ENCODE results near the gene ARV1. TPM values are rescaled to one million over a fixed set of nuclear protein-coding genes. Genes with fewer than 3 reads are reported as not detected.

The ARV1 gene
- total RNA-seq, 1 experiment from 2014 or later, result 4.0 TPM

DNA sequence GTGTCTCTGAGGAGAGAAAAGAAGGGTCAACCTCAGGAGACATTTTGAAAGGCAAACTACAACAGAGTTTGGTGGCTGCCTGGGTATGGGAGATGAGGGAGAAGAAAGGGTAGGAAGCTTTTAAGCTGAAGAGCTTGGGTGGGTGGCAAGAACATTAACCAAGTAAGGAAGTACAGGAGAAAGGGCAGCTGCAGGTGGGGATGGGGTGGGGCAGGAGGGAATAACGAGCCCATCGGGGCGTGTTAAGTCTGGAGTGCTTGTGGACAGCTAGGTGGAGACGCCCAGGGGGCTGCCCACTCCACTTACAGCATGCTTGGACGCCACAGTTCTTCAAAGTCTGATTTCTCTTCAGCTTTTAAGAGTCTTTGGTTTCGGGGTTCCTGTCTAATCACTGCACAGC is 43.0 kb upstream of the ARV1 start:
- TF ChIP-seq SIN3A (IDR thresholded peaks at IDR 0.05; ENCODE audit: low read depth) (no peak), EGR1 (IDR thresholded peaks at IDR 0.05; ENCODE audit: low read depth) (no peak), CTCF (IDR thresholded peaks at IDR 0.05 in 2 of 3, conservative IDR thresholded peaks at IDR 0.05 in 1 of 3; ENCODE audit: borderline replicate concordance in 1 of 3, insufficient read depth in 1 of 3, low read depth in 2 of 3, low read length in 2 of 3) (no peak), CBX3 (IDR thresholded peaks at IDR 0.05; ENCODE audit: low read depth) (no peak), EZH2 (IDR thresholded peaks at IDR 0.05) (no peak), YY1 (IDR thresholded peaks at IDR 0.05; ENCODE audit: extremely low read depth, insufficient replicate concordance, low read depth, low read length) (no peak)
- TF ChIP-seq, protein P1, sequence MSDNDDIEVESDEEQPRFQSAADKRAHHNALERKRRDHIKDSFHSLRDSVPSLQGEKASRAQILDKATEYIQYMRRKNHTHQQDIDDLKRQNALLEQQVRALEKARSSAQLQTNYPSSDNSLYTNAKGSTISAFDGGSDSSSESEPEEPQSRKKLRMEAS (IDR thresholded peaks at IDR 0.05), result no peak
- no peaks in the 10 kb centered on the region for H3K9me2 ChIP-seq (ENCODE audit: insufficient read depth)
- DNase-seq (ENCODE audit: low read depth, low spot score) (no peak), ATAC-seq (no peak)
- ChIA-PET RAD21 (ENCODE audit: low non-redundant PET in 1 of 2, low total read pairs in 2 of 2, uncharacterized antibody in 2 of 2, unreplicated experiment in 2 of 2) (no interaction called here), POLR2A (no interaction called here), CTCF (no interaction called here)
- H3K4me2 ChIP-seq (ENCODE audit: low read length), result no peak overlapping the region
- no peaks in the 10 kb centered on the region for H4K20me1 ChIP-seq (ENCODE audit: insufficient read depth)
- no TSS peak for BruUV-seq (replicated peaks)
- H3K9me3 ChIP-seq (ENCODE audit: control insufficient read depth in 1 of 2, insufficient read depth in 1 of 2, low read depth in 1 of 2, low read length in 2 of 2), result no peaks in the 10 kb centered on the region
- H3K79me2 ChIP-seq (ENCODE audit: insufficient read depth, low read length), result no peaks in the 10 kb centered on the region
- H3K27me3 ChIP-seq (ENCODE audit: insufficient read depth, low read length), result no peaks in the 10 kb centered on the region
- H3K36me3 ChIP-seq (ENCODE audit: control insufficient read depth in 1 of 2, insufficient read depth in 2 of 2, low read length in 2 of 2), result no peaks in the 10 kb centered on the region
- intact Hi-C loops (cut with micrococcal nuclease), result no loop called here
- H2AFZ ChIP-seq (ENCODE audit: low read depth, low read length, poor library complexity, severe bottlenecking), result no peak overlapping the region
- no peak overlapping the region for H3K27ac ChIP-seq (ENCODE audit: low read depth, low read length)
- 0 out of 4 replicates have a peak, but pooled peaks cover 0 to 3% of the 10 kb centered on the region in 2 experiments for H3K4me1 ChIP-seq (ENCODE audit: control insufficient read depth in 1 of 2, insufficient read depth in 2 of 2, low read length in 2 of 2)
- H3K9ac ChIP-seq (ENCODE audit: low read length), result no peak overlapping the region
- H3K4me3 ChIP-seq (replicated peaks in 1 of 2; ENCODE audit: low read depth in 1 of 2, low read length in 2 of 2), result no peak overlapping the region

GRCh38 chr1:230936475-230936874 is 42.4 kb upstream of the ARV1 start:
- H3K27ac ChIP-seq (ENCODE audit: low read depth, low read length), result no peak overlapping the region
- POLR2A ChIA-PET, result no interaction called here
- H3K9me2 ChIP-seq (ENCODE audit: insufficient read depth), result no peaks in the 10 kb centered on the region
- ATAC-seq (no peak), DNase-seq (ENCODE audit: low read depth, low spot score) (no peak)
- no peak overlapping the region for H3K4me2 ChIP-seq (ENCODE audit: low read length)
- no peaks in the 10 kb centered on the region for H3K9me3 ChIP-seq (ENCODE audit: control insufficient read depth in 1 of 2, insufficient read depth in 1 of 2, low read depth in 1 of 2, low read length in 2 of 2)
- intact Hi-C loops (cut with micrococcal nuclease), result no loop called here
- no peaks in the 10 kb centered on the region for H4K20me1 ChIP-seq (ENCODE audit: insufficient read depth)
- no peak overlapping the region for H3K9ac ChIP-seq (ENCODE audit: low read length)
- no peaks in the 10 kb centered on the region for H3K27me3 ChIP-seq (ENCODE audit: insufficient read depth, low read length)
- RAD21 ChIA-PET (ENCODE audit: low non-redundant PET in 1 of 2, low total read pairs in 2 of 2, uncharacterized antibody in 2 of 2, unreplicated experiment in 2 of 2), result no interaction called here
- no TSS peak for BruUV-seq (replicated peaks)
- no peak overlapping the region for H3K4me3 ChIP-seq (replicated peaks in 1 of 2; ENCODE audit: low read depth in 1 of 2, low read length in 2 of 2)
- H2AFZ ChIP-seq (ENCODE audit: low read depth, low read length, poor library complexity, severe bottlenecking), result no peak overlapping the region
- H3K36me3 ChIP-seq (ENCODE audit: control insufficient read depth in 1 of 2, insufficient read depth in 2 of 2, low read length in 2 of 2), result no peaks in the 10 kb centered on the region
- TF ChIP-seq FOSL1 (IDR thresholded peaks at IDR 0.05; ENCODE audit: low read depth), result no peak
- TF ChIP-seq JUND (IDR thresholded peaks at IDR 0.05), result no peak
- TF ChIP-seq SIN3A (IDR thresholded peaks at IDR 0.05; ENCODE audit: low read depth), result no peak
- no peak for TF ChIP-seq EZH2phosphoT487 (IDR thresholded peaks at IDR 0.05; ENCODE audit: borderline replicate concordance)
- TF ChIP-seq SP1 (IDR thresholded peaks at IDR 0.05; ENCODE audit: low read depth), result no peak
- no peak for TF ChIP-seq ZNF274 (IDR thresholded peaks at IDR 0.05; ENCODE audit: low read depth, low read length)
- TF ChIP-seq ATF3 (IDR thresholded peaks at IDR 0.05), result no peak
- no peaks in the 10 kb centered on the region for H3K79me2 ChIP-seq (ENCODE audit: insufficient read depth, low read length)
- CTCF ChIA-PET, result no interaction called here
- H3K4me1 ChIP-seq (ENCODE audit: control insufficient read depth in 1 of 2, insufficient read depth in 2 of 2, low read length in 2 of 2), result 0 out of 4 replicates have a peak, but pooled peaks cover 0 to 3% of the 10 kb centered on the region in 2 experiments

All from HCT116 (cell line).